Endothelial cell of umbilical vein (primary cell): Measurements from ENCODE around the gene ELOA. TPM values are rescaled to one million over a fixed set of nuclear protein-coding genes. Genes with fewer than 3 reads are reported as not detected.

Experiments
- BruUV-seq: library from RNA; stranded (reverse); fragments of 400-500 nt; replicated peaks from 2 replicates; lab custom pipeline; 2021; lab: Mats Ljungman, UMichigan
- CTCF ChIA-PET: fragments of 300-600, 350-600 bp; sonication (Branson Sonifier 250); formaldehyde crosslinking; loops from one replicate; lab custom pipeline; 2021; ENCODE audit warnings: antibody characterized with exemption, inconsistent platforms; lab: Charles Lee
- POLR2A ChIA-PET: fragments of 300-600, 350-600 bp; sonication (Branson Sonifier 250); formaldehyde crosslinking; loops from one replicate; lab custom pipeline; 2021; ENCODE audit warnings: antibody characterized with exemption, inconsistent platforms; lab: Charles Lee
- DNase-seq: peaks from one replicate; pipeline ENCODE4 v3.0.0-alpha.2; 2011; ENCODE audit warnings: low read depth, low spot score
- FAIRE-seq: peaks from 2 replicates; lab custom pipeline; 2011; peaks lifted over from hg19 to GRCh38; lab: Jason Lieb, UNC
- H2AFZ ChIP-seq: 2 replicates; pipeline ENCODE4 v1.6.0; 2012; ENCODE audit warnings: low read depth, low read length, control low read depth, inconsistent platforms
- H3K27ac ChIP-seq: 2 replicates; pipeline ENCODE4 v1.5.1; 2011; ENCODE audit warnings: low read depth, mild to moderate bottlenecking, control low read depth, low read length, moderate library complexity; ENCODE audit not compliant: insufficient read depth
- H3K27me3 ChIP-seq, 2 experiments: 2 replicates each; pipeline versions ENCODE4 v1.6.0 to v1.6.1; 2011; ENCODE audit warnings: low read length in 2 of 2, mixed read lengths in 1 of 2; ENCODE audit not compliant: control insufficient read depth in 2 of 2, insufficient read depth in 2 of 2
- H3K36me3 ChIP-seq, 2 experiments: 2 replicates in 1 of 2; 3 replicates in 1 of 2; pipeline ENCODE4 v1.5.1; 2011; ENCODE audit warnings: low read length in 2 of 2, mild to moderate bottlenecking in 1 of 2, moderate library complexity in 1 of 2; ENCODE audit not compliant: control insufficient read depth in 2 of 2, insufficient read depth in 2 of 2; ENCODE audit errors: extremely low read depth in 1 of 2
- H3K4me1 ChIP-seq: 3 replicates; pipeline ENCODE4 v1.5.1; 2011; ENCODE audit warnings: mild to moderate bottlenecking, low read length; ENCODE audit not compliant: control insufficient read depth, insufficient read depth; ENCODE audit errors: extremely low read depth
- H3K4me2 ChIP-seq: 2 replicates; pipeline ENCODE4 v1.6.1; 2011; ENCODE audit warnings: low read length, control low read depth, mixed read lengths; ENCODE audit not compliant: insufficient read depth
- H3K4me3 ChIP-seq, 3 experiments: fragments of 200-600 bp in 1 of 3; sonication (generic), shearing (Covaris generic) in 1 of 3; replicated peaks in 1 of 3; 2 replicates each; pipeline ENCODE4 v1.5.1; 2011 to 2016; ENCODE audit warnings: control low read depth in 3 of 3, low read length in 3 of 3, mild to moderate bottlenecking in 2 of 3, inconsistent platforms in 1 of 3, low read depth in 1 of 3, moderate library complexity in 1 of 3; ENCODE audit not compliant: insufficient read depth in 1 of 3
- H3K79me2 ChIP-seq: 2 replicates; pipeline ENCODE4 v1.6.0; 2012; ENCODE audit warnings: low read length, inconsistent platforms; ENCODE audit not compliant: control insufficient read depth, insufficient read depth
- H3K9ac ChIP-seq: replicated peaks from 2 replicates; pipeline ENCODE3; 2011; ENCODE audit warnings: low read length, control low read depth; ENCODE audit not compliant: insufficient read depth; ENCODE audit errors: extremely low read depth
- H3K9me1 ChIP-seq: replicated peaks from 3 replicates; pipeline ENCODE4 v1.6.0; 2011; ENCODE audit warnings: mild to moderate bottlenecking, low read length; ENCODE audit not compliant: control insufficient read depth, insufficient read depth; ENCODE audit errors: extremely low read depth
- H3K9me3 ChIP-seq: replicated peaks from 2 replicates; pipeline ENCODE4 v1.5.1; 2012; ENCODE audit warnings: low read length, inconsistent platforms; ENCODE audit not compliant: control insufficient read depth, insufficient read depth
- H4K20me1 ChIP-seq: replicated peaks from 2 replicates; pipeline ENCODE3; 2011; ENCODE audit warnings: mild to moderate bottlenecking, low read length; ENCODE audit not compliant: control insufficient read depth, insufficient read depth; ENCODE audit errors: extremely low read depth
- FOS ChIP-seq: IDR thresholded peaks from 2 replicates; pipeline ENCODE4 v1.6.1; 2011; ENCODE audit warnings: mild to moderate bottlenecking, low read length, moderate library complexity, borderline replicate concordance; ENCODE audit not compliant: insufficient read depth
- GATA2 ChIP-seq: IDR thresholded peaks from 2 replicates; pipeline ENCODE4 v1.7.0; 2011; ENCODE audit warnings: low read depth, mild to moderate bottlenecking, moderate library complexity, mixed read lengths, low read length; ENCODE audit not compliant: insufficient read length, insufficient read depth
- JUN ChIP-seq: IDR thresholded peaks from 2 replicates; pipeline ENCODE4 v1.6.1; 2011; ENCODE audit warnings: borderline replicate concordance, low read depth; ENCODE audit not compliant: insufficient read length, insufficient read depth
- MYC ChIP-seq: IDR thresholded peaks from one replicate; pipeline ENCODE4 v1.6.1; 2011; ENCODE audit warnings: mild to moderate bottlenecking, low read depth, low read length
- POLR2AphosphoS5 ChIP-seq: IDR thresholded peaks from 2 replicates; pipeline ENCODE4 v1.6.1; 2012; ENCODE audit warnings: low read depth, mild to moderate bottlenecking, control low read depth, low read length, moderate library complexity; ENCODE audit not compliant: insufficient read depth
- dilution Hi-C: fragments of 300-500 bp; cut with MboI; formaldehyde crosslinking; loops from one replicate; pipeline ENCODE4 v1.15.0; 2019; ENCODE audit warnings: low sequenced_read_pairs; ENCODE audit not compliant: extremely low pct_ligation_motif_present
- intact Hi-C: fragments of 100-400 bp; cut with micrococcal nuclease; formaldehyde crosslinking; loops from one replicate; pipeline ENCODE4 v1.10.0; 2022
- polyA plus RNA-seq, 4 experiments: library from polyadenylated mRNA; depleted of rRNA in 3 of 4; stranded (reverse) in 3 of 4; unstranded in 1 of 4; fragments of >200 nt; gene quantifications; 2 replicates each; pipeline versions ENCODE4 v1.2.1 to v1.2.3, GENCODE V29; 2011 to 2012; ENCODE audit warnings: missing spikeins in 1 of 4
- total RNA-seq: library from RNA; stranded (reverse); gene quantifications from 2 replicates; pipeline ENCODE4 v1.2.3, GENCODE V29; 2021
- TF ChIP-seq, protein P1 (sequence below), 2 donors: IDR thresholded peaks; 1 replicate in 1 of 2; 2 replicates in 1 of 2; pipeline ENCODE4 v1.5.1; 2011; ENCODE audit warnings: low read length in 2 of 2, mild to moderate bottlenecking in 2 of 2, moderate library complexity in 2 of 2, control low read depth in 1 of 2, inconsistent platforms in 1 of 2, low read depth in 1 of 2; ENCODE audit not compliant: insufficient read depth in 1 of 2; ENCODE audit errors: extremely low read depth in 1 of 2
- TF ChIP-seq, protein P2 (sequence below): IDR thresholded peaks from 2 replicates; pipeline ENCODE4 v1.6.1; 2011; ENCODE audit not compliant: insufficient read depth, insufficient read length

The ELOA gene
- total and polyA plus RNA-seq, 2 donors (not counting 3 experiments of a cell fraction or from before 2014, with no cell fraction given): 11.9 to 42.6 TPM

DNA sequence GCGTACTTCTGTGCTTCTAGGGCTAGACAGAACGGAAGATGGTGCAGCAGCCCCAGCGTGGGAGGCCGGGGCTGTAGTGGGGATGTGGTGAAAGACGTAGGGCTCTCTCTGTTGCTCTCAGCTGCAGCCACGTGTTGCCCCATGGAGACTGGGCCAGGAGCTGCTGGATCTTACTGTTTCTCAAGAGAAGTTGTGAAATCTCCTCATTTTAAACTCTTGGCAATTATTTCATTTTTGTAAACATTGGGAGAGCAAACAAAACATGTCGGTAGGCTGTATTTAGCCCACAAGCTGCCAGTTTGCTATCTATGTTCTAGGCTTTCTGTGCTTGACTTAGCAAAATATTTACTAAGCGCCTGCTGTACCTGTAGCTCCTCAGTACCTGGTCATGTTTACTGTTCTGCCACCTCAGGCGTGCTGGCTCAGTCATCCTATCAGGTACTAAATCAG is 15.9 kb upstream of the ELOA start:
- POLR2A ChIA-PET: no interaction called here

DNA sequence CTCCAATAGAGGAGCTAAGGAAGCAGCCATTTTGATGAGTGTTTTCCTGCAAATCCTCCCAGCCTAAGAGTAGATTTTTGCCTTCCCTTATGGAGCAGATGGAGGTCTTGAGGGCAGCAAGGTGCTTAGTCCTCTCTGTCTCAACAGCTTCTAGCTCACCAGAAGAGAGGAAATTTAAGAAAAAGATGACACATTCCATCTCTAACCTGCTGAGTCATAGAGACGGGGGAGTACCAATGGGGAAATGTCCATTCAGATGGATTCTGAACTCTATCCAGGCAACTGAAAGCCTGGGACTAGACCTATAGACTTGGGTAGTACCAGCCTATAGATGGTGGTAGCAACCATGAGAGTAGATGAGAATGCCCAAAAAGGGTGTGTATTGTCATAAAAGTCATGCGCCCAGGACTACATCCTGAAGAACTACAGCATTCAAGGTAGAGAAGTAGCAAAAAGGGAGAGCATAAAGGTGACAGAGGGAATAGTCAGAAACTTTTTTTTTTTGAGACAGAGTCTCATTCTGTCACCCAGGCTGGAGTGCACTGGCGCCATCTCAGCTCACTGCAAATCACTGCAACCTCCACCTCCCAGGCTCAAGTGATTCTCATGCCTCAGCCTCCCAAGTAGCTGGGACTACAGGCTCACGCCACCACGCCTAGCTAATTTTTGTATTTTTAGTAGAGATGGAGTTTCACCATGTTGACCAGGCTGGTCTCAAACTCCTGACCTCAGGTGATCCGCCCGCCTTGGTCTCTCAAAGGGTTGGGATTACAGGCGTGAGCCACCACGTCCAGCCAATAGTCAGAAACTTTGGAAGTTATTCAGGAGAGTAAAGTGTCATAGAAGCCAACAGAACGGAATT is 10.7 kb upstream of the ELOA start:
- Histone ChIP-seq H3K79me2 (peaks cover 18% of the 10 kb centered on the region), H3K36me3 (no peaks in the 10 kb centered on the region), H3K9me1 (no peaks in the 10 kb centered on the region), H3K4me2 (no peak overlapping the region), H3K27me3 (no peaks in the 10 kb centered on the region), H4K20me1 (no peaks in the 10 kb centered on the region), H3K9me3 (no peaks in the 10 kb centered on the region), H3K27ac (no peak overlapping the region), H2AFZ (no peak overlapping the region), H3K9ac (no peak overlapping the region), H3K4me1 (no peaks in the 10 kb centered on the region), H3K4me3 (no peak overlapping the region)
- FAIRE-seq (no peak), DNase-seq (no peak)
- POLR2A ChIA-PET: interaction anchor here (0.6 kb wide), 1 partner anchor 9 kb away, joined by 7 read pairs; no protein-coding TSS in a partner anchor
- CTCF ChIA-PET: interaction anchor here (0.9 kb wide), 1 partner anchor 14 kb away, joined by 3 read pairs; no protein-coding TSS in a partner anchor
- no TSS peak for BruUV-seq
- dilution Hi-C loops (no loop called here), intact Hi-C loops (no loop called here)
- TF ChIP-seq, protein P1, sequence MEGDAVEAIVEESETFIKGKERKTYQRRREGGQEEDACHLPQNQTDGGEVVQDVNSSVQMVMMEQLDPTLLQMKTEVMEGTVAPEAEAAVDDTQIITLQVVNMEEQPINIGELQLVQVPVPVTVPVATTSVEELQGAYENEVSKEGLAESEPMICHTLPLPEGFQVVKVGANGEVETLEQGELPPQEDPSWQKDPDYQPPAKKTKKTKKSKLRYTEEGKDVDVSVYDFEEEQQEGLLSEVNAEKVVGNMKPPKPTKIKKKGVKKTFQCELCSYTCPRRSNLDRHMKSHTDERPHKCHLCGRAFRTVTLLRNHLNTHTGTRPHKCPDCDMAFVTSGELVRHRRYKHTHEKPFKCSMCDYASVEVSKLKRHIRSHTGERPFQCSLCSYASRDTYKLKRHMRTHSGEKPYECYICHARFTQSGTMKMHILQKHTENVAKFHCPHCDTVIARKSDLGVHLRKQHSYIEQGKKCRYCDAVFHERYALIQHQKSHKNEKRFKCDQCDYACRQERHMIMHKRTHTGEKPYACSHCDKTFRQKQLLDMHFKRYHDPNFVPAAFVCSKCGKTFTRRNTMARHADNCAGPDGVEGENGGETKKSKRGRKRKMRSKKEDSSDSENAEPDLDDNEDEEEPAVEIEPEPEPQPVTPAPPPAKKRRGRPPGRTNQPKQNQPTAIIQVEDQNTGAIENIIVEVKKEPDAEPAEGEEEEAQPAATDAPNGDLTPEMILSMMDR (IDR thresholded peaks at IDR 0.05; ENCODE audit: extremely low read depth in 1 of 2, insufficient read depth in 1 of 2, low read depth in 1 of 2, low read length in 2 of 2): no peak
- TF ChIP-seq GATA2 (no peak), FOS (peak; percentile 29), JUN (no peak)
- TF ChIP-seq, protein P2, sequence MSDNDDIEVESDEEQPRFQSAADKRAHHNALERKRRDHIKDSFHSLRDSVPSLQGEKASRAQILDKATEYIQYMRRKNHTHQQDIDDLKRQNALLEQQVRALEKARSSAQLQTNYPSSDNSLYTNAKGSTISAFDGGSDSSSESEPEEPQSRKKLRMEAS: no peak

More for the DNA sequence above, 15.9 kb upstream of the ELOA start:
- H3K79me2 ChIP-seq: peaks cover 26% of the 10 kb centered on the region
- H3K4me3 ChIP-seq: no peak overlapping the region
- TF ChIP-seq GATA2: no peak
- no peak for TF ChIP-seq MYC
- no peak for TF ChIP-seq FOS
- TF ChIP-seq POLR2AphosphoS5: no peak
- H3K9me3 ChIP-seq: no peaks in the 10 kb centered on the region
- H3K4me2 ChIP-seq: no peak overlapping the region
- no TSS peak for BruUV-seq
- H3K9me1 ChIP-seq: no peaks in the 10 kb centered on the region
- dilution Hi-C loops (no loop called here), intact Hi-C loops (no loop called here)
- no peak for DNase-seq
- H3K4me1 ChIP-seq: no peaks in the 10 kb centered on the region
- no peak overlapping the region for H2AFZ ChIP-seq
- no peak for FAIRE-seq
- H3K9ac ChIP-seq: no peak overlapping the region
- CTCF ChIA-PET: interaction anchor here (1.3 kb wide), 1 partner anchor 10 kb away, joined by 5 read pairs; no protein-coding TSS in a partner anchor
- H3K27ac ChIP-seq: no peak overlapping the region
- H4K20me1 ChIP-seq: no peaks in the 10 kb centered on the region
- no peaks in the 10 kb centered on the region for H3K36me3 ChIP-seq
- no peaks in the 10 kb centered on the region for H3K27me3 ChIP-seq
